GM12878 (cell line): ENCODE measurements around the gene OR6X1. TPM values are rescaled to one million over a fixed set of nuclear protein-coding genes. Genes with fewer than 3 reads are reported as not detected.
A peak's percentile ranks its signal among the peaks of the same experiment; 100 is the strongest.

Experiments
- ATAC-seq: fragments of 200-7000 bp; cut with Tn5 transposase; 3 replicates; pipeline ENCODE4 v1.9.1; 2020; ENCODE audit warnings: mild to moderate bottlenecking, moderate library complexity
- Bru-seq: library from RNA; stranded (reverse); fragments of 400-500 nt; gene quantifications from one replicate; lab custom pipeline; 2021; lab: Mats Ljungman, UMichigan
- BruChase-seq, 2 experiments: library from RNA; stranded (reverse); fragments of 400-500 nt; gene quantifications; one replicate each; lab custom pipeline; 2021; lab: Mats Ljungman, UMichigan
- BruUV-seq: library from RNA; stranded (reverse); fragments of 400-500 nt; replicated peaks from 2 replicates; lab custom pipeline; 2021; lab: Mats Ljungman, UMichigan
- CTCF ChIA-PET: fragments of 300-600 bp; sonication (Branson Sonifier 250); formaldehyde crosslinking; extraction: SDS; loops from one replicate; lab custom pipeline; 2021; ENCODE audit warnings: inconsistent platforms; lab: Yijun Ruan, JAX
- POLR2A ChIA-PET: fragments of 350-600 bp; formaldehyde crosslinking; extraction: SDS; loops from one replicate; lab custom pipeline; 2021; ENCODE audit warnings: inconsistent platforms; lab: Charles Lee
- RAD21 ChIA-PET: fragments of 300-600 bp; sonication (Branson Sonifier 250); formaldehyde crosslinking; loops from one replicate; lab custom pipeline; 2023; ENCODE audit warnings: antibody characterized with exemption; ENCODE audit not compliant: unreplicated experiment; lab: Charles Lee
- SMC1A ChIA-PET: fragments of 300-600 bp; sonication (Branson Sonifier 250); formaldehyde crosslinking; loops from one replicate; lab custom pipeline; 2023; ENCODE audit not compliant: unreplicated experiment, uncharacterized antibody; lab: Charles Lee
- DNase-seq: peaks from one replicate; pipeline ENCODE4 v3.0.0-alpha.2; 2011; ENCODE audit warnings: low read depth, low spot score
- FAIRE-seq: peaks from 3 replicates; lab custom pipeline; 2011; peaks lifted over from hg19 to GRCh38; lab: Jason Lieb, UNC
- H2AFZ ChIP-seq: 2 replicates; pipeline ENCODE4 v1.6.0; 2011; ENCODE audit warnings: low read depth, low read length, control low read depth; ENCODE audit not compliant: control insufficient read depth
- H3K27ac ChIP-seq: 2 replicates; pipeline ENCODE4 v1.5.1; 2011; ENCODE audit warnings: control low read depth; ENCODE audit not compliant: control insufficient read depth, insufficient read depth
- H3K27me3 ChIP-seq, 2 experiments: replicated peaks in 1 of 2; 2 replicates each; pipeline versions ENCODE4 v1.6.0 to v1.6.1; 2011; ENCODE audit warnings: low read length in 1 of 2; ENCODE audit not compliant: control insufficient read depth in 2 of 2, insufficient read depth in 2 of 2
- H3K36me3 ChIP-seq, 2 experiments: 2 replicates each; pipeline ENCODE4 v1.5.1; 2011; ENCODE audit warnings: low read length in 1 of 2; ENCODE audit not compliant: control insufficient read depth in 2 of 2, insufficient read depth in 2 of 2
- H3K4me1 ChIP-seq: 2 replicates; pipeline ENCODE4 v1.6.1; 2011; ENCODE audit warnings: mild to moderate bottlenecking, low read length, moderate library complexity, mixed read lengths; ENCODE audit not compliant: control insufficient read depth, insufficient read depth
- H3K4me2 ChIP-seq: 2 replicates; pipeline ENCODE4 v1.6.0; 2011; ENCODE audit warnings: control low read depth; ENCODE audit not compliant: control insufficient read depth, insufficient read depth
- H3K4me3 ChIP-seq: fragments of 200-600 bp; sonication (generic); 2 replicates; pipeline ENCODE4 v1.5.1; 2016
- H3K79me2 ChIP-seq: 2 replicates; pipeline ENCODE4 v1.6.0; 2011; ENCODE audit warnings: low read length; ENCODE audit not compliant: control insufficient read depth, insufficient read depth
- H3K9ac ChIP-seq: 2 replicates; pipeline ENCODE4 v1.8.0; 2011; ENCODE audit warnings: low read length, control low read depth, mixed read lengths; ENCODE audit not compliant: control insufficient read depth, insufficient read depth
- H3K9me3 ChIP-seq: replicated peaks from 3 replicates; pipeline ENCODE4 v1.5.1; 2011; ENCODE audit warnings: mild to moderate bottlenecking, low read length; ENCODE audit not compliant: control insufficient read depth, insufficient read depth
- H4K20me1 ChIP-seq: 2 replicates; pipeline ENCODE4 v1.6.0; 2011; ENCODE audit not compliant: control insufficient read depth, insufficient read depth
- ASH2L ChIP-seq: fragments of 300-600, 200-600 bp; sonication (generic); IDR thresholded peaks from 2 replicates; pipeline ENCODE4 v1.6.1; 2017; ENCODE audit warnings: low read depth, mild to moderate bottlenecking, borderline replicate concordance
- CEBPB ChIP-seq, 2 experiments: fragments of 150-350 bp in 1 of 2; IDR thresholded peaks; 2 replicates each; pipeline ENCODE4 v1.6.1; 2012 to 2014; ENCODE audit warnings: low read depth in 2 of 2, low read length in 2 of 2, borderline replicate concordance in 1 of 2, inconsistent platforms in 1 of 2
- FOS ChIP-seq: IDR thresholded peaks from 3 replicates; pipeline ENCODE4 v1.6.1; 2011; ENCODE audit warnings: borderline replicate concordance; ENCODE audit not compliant: insufficient read length; ENCODE audit errors: extremely low read depth
- KLF5 ChIP-seq: fragments of 450-650 bp; IDR thresholded peaks from 2 replicates; pipeline ENCODE4 v1.6.1; 2014; ENCODE audit warnings: mild to moderate bottlenecking; ENCODE audit not compliant: partially characterized antibody
- RUNX3 ChIP-seq: IDR thresholded peaks from 2 replicates; pipeline ENCODE4 v1.6.1; 2012; ENCODE audit warnings: low read length, inconsistent platforms
- WGBS: methylation state at CpG from one replicate; pipeline ENCODE4 v1.1.6; 2016; ENCODE audit warnings: low lambda C conversion rate; ENCODE audit not compliant: insufficient replicate concordance, insufficient coverage; ENCODE audit errors: missing lambda C conversion rate; 5-methylcytosine and 5-hydroxymethylcytosine counted together
- in situ Hi-C: fragments of 300-500 bp; cut with MboI; formaldehyde crosslinking; loops from 9 replicates; pipeline ENCODE4 v1.14.3; 2018; ENCODE audit warnings: mixed read lengths
- intact Hi-C: fragments of 100-400 bp; cut with micrococcal nuclease; formaldehyde crosslinking; loops from one replicate; pipeline ENCODE4 v1.14.2; 2022; ENCODE audit not compliant: unreplicated experiment
- long read RNA-seq, 2 experiments: library from polyadenylated mRNA; unstranded; transcript quantifications; one replicate each; pipeline ENCODE4 v2.0.0, GENCODE V29; 2019 to 2020
- polyA minus RNA-seq, 3 experiments: library from RNA; depleted of rRNA, polyadenylated mRNA; stranded (reverse); fragments of >200 nt; gene quantifications; 2 replicates each; pipeline ENCODE4 v1.2.3, GENCODE V29; 2011
- polyA plus RNA-seq, 11 experiments: library from polyadenylated mRNA; depleted of rRNA in 4 of 11; unstranded in 6 of 11; stranded (reverse) in 5 of 11; fragments of >200 nt; fragmentation: Nextera tagmentation in 4 of 11; fragmentation: Illumina TruSeq in 1 of 11; extraction: Ambion mirVana in 4 of 11; extraction: Trizol in 1 of 11; gene quantifications; 1 replicate in 1 of 11; 2 replicates in 10 of 11; pipeline versions ENCODE4 v1.2.1 to v1.2.3, GENCODE V29; 2011 to 2016; ENCODE audit warnings: inconsistent platforms in 2 of 11, missing spikeins in 2 of 11, low read depth in 1 of 11
- total RNA-seq, 4 experiments: library from RNA; depleted of rRNA in 3 of 4; stranded (reverse); fragments of >200 nt in 3 of 4; fragmentation: Illumina TruSeq in 1 of 4; extraction: Trizol in 1 of 4; gene quantifications; 2 replicates each; pipeline versions ENCODE4 v1.2.1 to v1.2.3, GENCODE V29; 2013 to 2021

The OR6X1 gene
- total RNA-seq (2013; cell fraction: nucleolus; rRNA removed) = not detected in 2 replicates
- total RNA-seq (2014; rRNA removed) (not detected in 2 replicates), total RNA-seq (2014; rRNA removed; fragmentation: Illumina TruSeq; extraction: Trizol) (not detected in 2 replicates), total RNA-seq (2021) (not detected in 2 replicates), polyA plus RNA-seq (2011; rRNA removed) (not detected in 2 replicates), polyA plus RNA-seq (2014; fragmentation: Illumina TruSeq; extraction: Trizol) (not detected in 2 replicates), polyA plus RNA-seq (2014; fragmentation: Nextera tagmentation; extraction: Ambion mirVana) (not detected), polyA plus RNA-seq (2014; rRNA removed) (not detected in 2 replicates), polyA plus RNA-seq (2016; fragmentation: Nextera tagmentation; extraction: Ambion mirVana) (not detected), polyA minus RNA-seq (2011; rRNA and poly(A)+ RNA removed) (not detected in 2 replicates), Bru-seq, nascent RNA (not detected), BruChase-seq, experiment 1, labeled RNA remaining after a 6-hour chase (not detected), BruChase-seq, experiment 2, labeled RNA remaining after a 2-hour chase (not detected)
- not detected for polyA plus RNA-seq (2011; ENCODE audit: low read depth)
- polyA plus RNA-seq (2011; cell fraction: cytosol; rRNA removed) = not detected in 2 replicates
- polyA plus RNA-seq (2011; cell fraction: nucleus; rRNA removed) = not detected in 2 replicates
- not detected in 2 replicates for polyA plus RNA-seq (2012)
- not detected in 2 replicates for polyA minus RNA-seq (2011; cell fraction: cytosol; rRNA and poly(A)+ RNA removed)
- polyA minus RNA-seq (2011; cell fraction: nucleus; rRNA and poly(A)+ RNA removed) = not detected in 2 replicates
- long read RNA-seq, experiment 1 = 0 reads
- long read RNA-seq, experiment 2 = 0 reads

DNA sequence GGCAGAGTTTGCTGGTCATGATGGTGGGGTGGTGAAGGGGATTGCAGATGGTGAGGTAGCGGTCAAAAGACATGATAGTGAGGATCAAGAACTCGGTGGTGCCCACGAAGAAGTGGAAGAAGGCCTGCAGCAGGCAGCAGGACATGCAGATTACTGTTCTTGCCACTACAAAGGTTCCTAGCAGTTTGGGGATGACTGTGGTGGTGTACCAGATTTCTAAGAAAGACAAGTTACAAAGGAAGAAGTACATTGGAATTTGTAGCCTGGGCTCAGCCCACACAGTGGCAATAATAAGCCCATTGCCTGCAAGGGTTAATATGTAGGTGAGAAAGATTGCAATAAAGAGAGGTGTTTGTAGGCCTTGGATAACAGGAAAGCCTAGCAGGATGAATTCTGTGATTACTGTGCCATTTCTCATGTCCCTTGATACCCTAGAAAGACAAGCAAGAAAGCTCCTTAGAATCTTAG is at the start of gene OR6X1:
TSS of gene OR6X1 (minus strand) at position 418 of the 468 bp plus-strand sequence. CDS start at position 418, 0 bp downstream.
- POLR2A ChIA-PET = no interaction called here
- 0 out of 2 replicates have a peak, but pooled peaks have one; percentile 10 for TF ChIP-seq RUNX3
- TF ChIP-seq CEBPB (IDR thresholded peaks at IDR 0.05; ENCODE audit: borderline replicate concordance in 1 of 2, low read depth in 2 of 2, low read length in 2 of 2) = no peak
- intact Hi-C loops = no loop called here
- no TSS peak for BruUV-seq
- DNase-seq (no peak), ATAC-seq (no peak), FAIRE-seq (no peak)
- SMC1A ChIA-PET = interaction anchor here (2.4 kb wide), 1 partner anchor 7 kb away, joined by 7 read pairs; no protein-coding TSS in a partner anchor
- Histone ChIP-seq H3K27ac (no peak within 1 kb of the TSS), H3K4me3 (no peak within 1 kb of the TSS), H3K9ac (no peak within 1 kb of the TSS), H3K9me3 (no peaks in the 10 kb centered on the region), H3K79me2 (no peaks in the 10 kb centered on the region), H2AFZ (no peak within 1 kb of the TSS), H3K4me2 (no peak within 1 kb of the TSS), H3K36me3 (no peaks in the 10 kb centered on the region), H3K4me1 (no peaks in the 10 kb centered on the region), H4K20me1 (no peaks in the 10 kb centered on the region), H3K27me3 (no peaks in the 10 kb centered on the region; a peak in 1 of 4 replicates)
- RAD21 ChIA-PET = no interaction called here
- 18% methylated on average over 3 of the region's 3 CpGs for WGBS
- CTCF ChIA-PET = no interaction called here
- in situ Hi-C loops = no loop called here

DNA sequence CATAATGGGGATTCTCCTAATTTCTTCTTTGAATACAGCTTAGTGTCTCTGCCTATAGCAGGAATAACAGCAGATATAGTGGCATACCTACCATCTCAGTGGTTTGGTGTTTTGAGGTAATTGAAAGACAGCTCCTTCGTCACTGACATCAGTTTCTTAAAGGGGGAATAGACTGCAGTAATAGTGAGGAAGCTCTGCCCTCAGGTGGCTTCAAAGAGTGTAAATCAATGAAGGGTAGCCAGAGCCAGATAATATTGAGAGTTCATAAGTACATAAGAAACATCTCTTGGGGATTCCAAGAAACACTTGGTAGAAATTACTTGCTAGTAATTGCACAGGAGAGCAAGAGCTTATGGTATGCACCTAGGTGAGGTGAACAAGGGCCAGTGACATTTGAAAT is 47.4 kb upstream of the OR6X1 start:
- no TSS peak for BruUV-seq
- H3K9me3 ChIP-seq = no peaks in the 10 kb centered on the region

More for the DNA sequence above, 47.4 kb upstream of the OR6X1 start:
- TF ChIP-seq KLF5 (no peak), ASH2L (no peak), FOS (no peak)
- no peak for FAIRE-seq
- POLR2A ChIA-PET = no interaction called here
- H2AFZ ChIP-seq = no peak overlapping the region
- no peak overlapping the region for H3K27ac ChIP-seq
- CTCF ChIA-PET = no interaction called here
- in situ Hi-C loops (no loop called here), intact Hi-C loops (no loop called here)
- H3K4me1 ChIP-seq = no peaks in the 10 kb centered on the region
- RAD21 ChIA-PET = no interaction called here
- H3K9ac ChIP-seq = no peak overlapping the region
- no peak for DNase-seq
- no peak overlapping the region for H3K4me3 ChIP-seq
- H3K36me3 ChIP-seq = no peaks in the 10 kb centered on the region
- H3K27me3 ChIP-seq = no peaks in the 10 kb centered on the region
- H3K4me2 ChIP-seq = no peak overlapping the region
- ATAC-seq = no peak
- SMC1A ChIA-PET = no interaction called here
- no peaks in the 10 kb centered on the region for H3K79me2 ChIP-seq
- 0% methylated on average over 1 of the region's 1 CpG for WGBS
- no peaks in the 10 kb centered on the region for H4K20me1 ChIP-seq
